IMR-90 (cell line): ENCODE measurements around the gene NTM. TPM values are rescaled to one million over a fixed set of nuclear protein-coding genes. Genes with fewer than 3 reads are reported as not detected.

Experiments used
- ATAC-seq: fragments of 200-7000 bp; cut with Tn5 transposase; 2 replicates; pipeline ENCODE4 v1.9.1; 2020; ENCODE audit warnings: low read depth, mild to moderate bottlenecking, moderate library complexity
- BruUV-seq: library from RNA; stranded (reverse); fragments of 400-500 nt; replicated peaks from 2 replicates; lab custom pipeline; 2021; lab: Mats Ljungman, UMichigan
- CTCF ChIA-PET: fragments of 300-600 bp; formaldehyde crosslinking; extraction: SDS; loops from one replicate; lab custom pipeline; 2021; ENCODE audit warnings: antibody characterized with exemption; lab: Yijun Ruan, JAX
- POLR2A ChIA-PET: fragments of 300-600 bp; sonication (Branson Sonifier 250); formaldehyde crosslinking; loops from one replicate; lab custom pipeline; 2022; ENCODE audit warnings: antibody characterized with exemption; ENCODE audit not compliant: unreplicated experiment; lab: Charles Lee
- DNase-seq: peaks from one replicate; pipeline ENCODE4 v3.0.0; 2013
- H2AFZ ChIP-seq: replicated peaks from 2 replicates; pipeline ENCODE3; 2013; ENCODE audit warnings: low read length, mild to moderate bottlenecking; ENCODE audit not compliant: poor library complexity
- H2AK5ac ChIP-seq: 2 replicates; pipeline ENCODE4 v1.6.1; 2013; ENCODE audit warnings: low read depth, low read length, inconsistent platforms
- H2AK9ac ChIP-seq: replicated peaks from 2 replicates; pipeline ENCODE3; 2013; ENCODE audit warnings: mild to moderate bottlenecking, low read depth, low read length, moderate library complexity; ENCODE audit not compliant: poor library complexity
- H2BK120ac ChIP-seq: 2 replicates; pipeline ENCODE4 v1.6.1; 2013; ENCODE audit warnings: low read depth, low read length, inconsistent platforms
- H2BK15ac ChIP-seq: 3 replicates; pipeline ENCODE4 v1.6.1; 2013; ENCODE audit warnings: low read depth, low read length, inconsistent platforms
- H2BK20ac ChIP-seq: 2 replicates; pipeline ENCODE4 v1.6.1; 2013; ENCODE audit warnings: low read depth, mild to moderate bottlenecking, inconsistent platforms, low read length, moderate library complexity
- H2BK5ac ChIP-seq: 2 replicates; pipeline ENCODE4 v1.6.1; 2013; ENCODE audit warnings: mild to moderate bottlenecking, low read depth, low read length, inconsistent platforms; ENCODE audit not compliant: poor library complexity, severe bottlenecking
- H3K14ac ChIP-seq: replicated peaks from 2 replicates; pipeline ENCODE4 v1.6.1; 2013; ENCODE audit warnings: low read depth, low read length, inconsistent platforms
- H3K18ac ChIP-seq: 2 replicates; pipeline ENCODE4 v1.6.1; 2013; ENCODE audit warnings: low read depth, low read length, control low read depth
- H3K23ac ChIP-seq: 2 replicates; pipeline ENCODE4 v1.6.1; 2013; ENCODE audit warnings: low read depth, low read length, inconsistent platforms
- H3K27ac ChIP-seq: 2 replicates; pipeline ENCODE4 v1.5.1; 2013; ENCODE audit warnings: mild to moderate bottlenecking, control low read depth, low read length; ENCODE audit not compliant: insufficient read depth
- H3K27me3 ChIP-seq: 2 replicates; pipeline ENCODE4 v1.6.1; 2013; ENCODE audit warnings: low read length; ENCODE audit not compliant: control insufficient read depth, insufficient read depth
- H3K36me3 ChIP-seq: 2 replicates; pipeline ENCODE4 v1.6.1; 2013; ENCODE audit warnings: low read length, mixed read lengths; ENCODE audit not compliant: control insufficient read depth, insufficient read depth
- H3K4ac ChIP-seq: 2 replicates; pipeline ENCODE4 v1.6.1; 2013; ENCODE audit warnings: low read depth, low read length, inconsistent platforms
- H3K4me1 ChIP-seq: 2 replicates; pipeline ENCODE4 v1.6.1; 2013; ENCODE audit warnings: low read length, mixed read lengths; ENCODE audit not compliant: control insufficient read depth, insufficient read depth
- H3K4me2 ChIP-seq: 2 replicates; pipeline ENCODE4 v1.6.1; 2013; ENCODE audit warnings: low read depth, mild to moderate bottlenecking, control low read depth, low read length, moderate library complexity
- H3K4me3 ChIP-seq: 2 replicates; pipeline ENCODE4 v1.5.1; 2013; ENCODE audit warnings: low read depth, mild to moderate bottlenecking, control low read depth, low read length, moderate library complexity; ENCODE audit not compliant: insufficient read depth
- H3K56ac ChIP-seq: 2 replicates; pipeline ENCODE4 v1.6.1; 2013; ENCODE audit warnings: low read length, inconsistent platforms; ENCODE audit not compliant: insufficient read depth; ENCODE audit errors: extremely low read depth
- H3K79me1 ChIP-seq, 2 experiments: 2 replicates each; pipeline ENCODE4 v1.6.1; 2013; ENCODE audit warnings: low read length in 2 of 2, inconsistent platforms in 1 of 2, low read depth in 1 of 2
- H3K9ac ChIP-seq: 2 replicates; pipeline ENCODE4 v1.6.1; 2013; ENCODE audit warnings: low read depth, low read length, control low read depth
- H3K9me1 ChIP-seq: 2 replicates; pipeline ENCODE4 v1.6.1; 2013; ENCODE audit warnings: low read length, inconsistent platforms; ENCODE audit not compliant: insufficient read depth
- H3K9me3 ChIP-seq: 2 replicates; pipeline ENCODE4 v1.6.1; 2013; ENCODE audit warnings: low read length; ENCODE audit not compliant: control insufficient read depth, insufficient read depth
- H4K20me1 ChIP-seq: 2 replicates; pipeline ENCODE4 v1.6.1; 2013; ENCODE audit warnings: low read length, inconsistent platforms; ENCODE audit not compliant: insufficient read depth
- H4K5ac ChIP-seq: 2 replicates; pipeline ENCODE4 v1.6.1; 2013; ENCODE audit warnings: mild to moderate bottlenecking, low read depth, low read length, control low read depth
- H4K8ac ChIP-seq, 2 experiments: 2 replicates each; pipeline ENCODE4 v1.6.1; 2013; ENCODE audit warnings: low read depth in 2 of 2, low read length in 2 of 2, control low read depth in 1 of 2, inconsistent platforms in 1 of 2
- H4K91ac ChIP-seq: 2 replicates; pipeline ENCODE4 v1.6.1; 2013; ENCODE audit warnings: low read depth, low read length, inconsistent platforms; ENCODE audit not compliant: insufficient read depth
- BHLHE40 ChIP-seq: fragments of 150-350 bp; IDR thresholded peaks from 2 replicates; pipeline ENCODE4 v1.6.1; 2016; ENCODE audit warnings: mild to moderate bottlenecking, low read depth, low read length
- FOS ChIP-seq: fragments of 150-350 bp; IDR thresholded peaks from 2 replicates; pipeline ENCODE4 v1.6.1; 2016; ENCODE audit warnings: low read depth, low read length
- WGBS, 2 experiments: methylation state at CpG; one replicate each; pipeline versions ENCODE4 v1.1.5 to v1.1.7; 2013; ENCODE audit warnings: missing lambda C conversion rate in 2 of 2; ENCODE audit not compliant: insufficient read length in 1 of 2; ENCODE audit errors: extremely low coverage in 2 of 2; 5-methylcytosine and 5-hydroxymethylcytosine counted together
- dilution Hi-C: fragments of 300-500 bp; cut with HindIII; formaldehyde crosslinking; loops from one replicate; pipeline ENCODE4 v1.14.3; 2018; ENCODE audit warnings: low sequenced_read_pairs; ENCODE audit not compliant: unreplicated experiment
- in situ Hi-C: fragments of 300-500 bp; cut with MboI; formaldehyde crosslinking; loops from 3 replicates; pipeline ENCODE4 v1.14.3; 2019; ENCODE audit warnings: low sequenced_read_pairs, inconsistent platforms, mixed read lengths
- intact Hi-C: fragments of 100-400 bp; cut with micrococcal nuclease; formaldehyde crosslinking; loops from 2 replicates; pipeline ENCODE4 v1.10.0; 2022
- polyA plus RNA-seq, 3 experiments: library from polyadenylated mRNA; depleted of rRNA; stranded (reverse); fragments of >200 nt; gene quantifications; 2 replicates each; pipeline ENCODE4 v1.2.3, GENCODE V29; 2012; ENCODE audit warnings: low replicate concordance in 1 of 3
- total RNA-seq: library from RNA; depleted of rRNA; stranded (reverse); fragments of >200 nt; gene quantifications from 2 replicates; pipeline ENCODE4 v1.2.3, GENCODE V29; 2012

The NTM gene
- total and polyA plus RNA-seq, 2 of the 4 experiments (the other 2 are of a cell fraction) = 19.5 to 25.5 TPM

DNA sequence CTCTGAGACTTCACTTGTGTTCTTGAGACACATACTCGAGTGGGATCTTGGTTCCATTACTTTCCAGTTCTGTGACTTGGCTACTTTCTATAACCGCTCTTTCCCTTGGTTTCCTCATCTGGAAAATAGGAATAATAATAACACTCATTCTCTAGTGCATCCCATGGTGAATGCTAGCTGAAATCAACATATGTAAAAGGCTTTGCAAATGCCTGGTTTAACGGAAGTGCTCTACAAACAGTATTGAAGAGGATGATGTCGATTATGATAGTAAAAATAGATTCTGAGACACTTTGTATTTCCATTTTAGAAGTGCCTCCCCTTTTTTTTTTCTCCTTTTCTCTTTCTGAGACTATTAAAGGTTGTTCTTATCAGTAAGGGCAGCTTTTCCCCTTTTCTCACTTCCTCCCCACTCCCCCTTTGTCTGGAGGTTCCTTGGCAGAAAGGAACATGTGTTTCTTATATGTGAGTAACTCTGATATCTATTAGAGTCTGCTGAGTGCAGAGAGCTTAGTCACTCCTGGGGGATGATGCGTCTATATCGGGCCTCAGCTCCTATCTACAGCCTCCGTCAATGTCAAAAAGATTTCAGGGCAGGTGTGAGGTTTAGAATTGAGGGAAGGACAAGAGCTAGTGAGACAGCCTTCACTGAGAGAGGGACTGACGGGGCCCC, 489.3 kb downstream of the NTM start:
- H3K4me1 ChIP-seq = peaks cover 3% of the 10 kb centered on the region; the same call in 1 of the 2 replicates
- no peak overlapping the region for H4K91ac ChIP-seq
- H2BK15ac ChIP-seq = no peak overlapping the region
- peaks cover 6% of the 10 kb centered on the region for H3K27me3 ChIP-seq
- H3K18ac ChIP-seq = no peak overlapping the region
- no peak overlapping the region for H2BK5ac ChIP-seq
- H3K23ac ChIP-seq = no peak overlapping the region
- DNase-seq (peak; percentile 77), ATAC-seq (peak; percentile 69)
- H2AFZ ChIP-seq = peak overlapping the region; percentile 69
- intact Hi-C loops (no loop called here), dilution Hi-C loops (no loop called here), in situ Hi-C loops (loop anchor here (10.0 kb wide), 1 partner anchor 1205 kb away; no protein-coding TSS in a partner anchor)
- no peak overlapping the region for H4K5ac ChIP-seq
- H2AK9ac ChIP-seq = no peak overlapping the region
- no peaks in the 10 kb centered on the region for H3K9me1 ChIP-seq
- no peak overlapping the region for H4K8ac ChIP-seq
- H2AK5ac ChIP-seq = no peak overlapping the region
- no peak overlapping the region for H3K27ac ChIP-seq
- no peaks in the 10 kb centered on the region for H4K20me1 ChIP-seq
- BruUV-seq = no TSS peak
- H2BK20ac ChIP-seq = no peak overlapping the region; the same call in 1 of the 2 replicates
- no peak overlapping the region for H3K4ac ChIP-seq
- no peaks in the 10 kb centered on the region for H3K36me3 ChIP-seq
- H3K9me3 ChIP-seq = no peaks in the 10 kb centered on the region
- no peak overlapping the region for H3K56ac ChIP-seq
- no peak overlapping the region for H3K4me2 ChIP-seq
- no peak overlapping the region for H3K14ac ChIP-seq
- H3K79me1 ChIP-seq = no peaks in the 10 kb centered on the region
- H3K9ac ChIP-seq = no peak overlapping the region
- 0% methylated on average over 1 of the region's 8 CpGs; no CpG with 5 or more reads in 1 of the 2 experiments for WGBS, 2 experiments
- CTCF ChIA-PET = no interaction called here
- TF ChIP-seq FOS (peak; percentile 36; the same call in 1 of the 2 replicates), BHLHE40 (no peak)
- POLR2A ChIA-PET = no interaction called here
- no peak overlapping the region for H3K4me3 ChIP-seq
- H2BK120ac ChIP-seq = no peak overlapping the region
